ENCODE measurements around the gene GTSF1L. TPM values are rescaled to one million over a fixed set of nuclear protein-coding genes. Genes with fewer than 3 reads are reported as not detected.

Gene GTSF1L
- total and polyA plus RNA-seq, 9 of the 15 experiments (the other 6 are each of a cell fraction or from before 2014, with no cell fraction given): not detected

DNA sequence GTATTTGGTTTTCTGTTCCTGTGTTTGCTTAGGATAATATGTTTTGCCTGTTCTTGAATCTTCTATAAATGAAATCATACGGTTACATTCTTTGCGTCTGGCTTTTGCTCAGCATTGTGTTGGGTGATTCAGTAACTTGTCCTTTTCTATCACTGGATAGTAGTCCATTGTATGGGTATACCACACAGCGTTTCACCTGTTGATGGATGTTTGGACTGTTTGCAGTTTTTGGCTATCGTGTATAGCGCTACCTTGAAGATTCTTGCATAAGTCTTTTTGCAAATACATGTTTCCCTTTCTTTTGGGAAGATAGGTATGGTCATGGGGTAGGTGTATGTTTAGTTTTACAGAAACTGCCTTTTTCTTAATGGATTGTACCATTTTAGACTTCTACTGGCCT, 50.4 kb downstream of the GTSF1L start:
- peaks cover 6% of the 10 kb centered on the region for H3K9me1 ChIP-seq (ENCODE audit: control insufficient read depth, insufficient read depth, low read length)
- no TSS peak for BruUV-seq (replicated peaks)
- in situ Hi-C loops (cut with MboI): no loop called here
- no peaks in the 10 kb centered on the region for H3K9me3 ChIP-seq (replicated peaks; ENCODE audit: control insufficient read depth, insufficient read depth, low read depth, low read length)
- CTCF ChIA-PET (ENCODE audit: low intra/inter-chr PET ratio): no interaction called here
- H3K9ac ChIP-seq (ENCODE audit: insufficient read depth in 1 of 2, low read depth in 2 of 2, low read length in 2 of 2): no peak overlapping the region
- H2AFZ ChIP-seq (ENCODE audit: low read depth, low read length): no peak overlapping the region
- peaks cover 67% of the 10 kb centered on the region; the same call in 2 of the 3 replicates for H3K36me3 ChIP-seq (ENCODE audit: control insufficient read depth, insufficient read depth, low read length)
- WGBS (ENCODE audit: insufficient coverage, low coverage, missing lambda C conversion rate): 84% methylated on average over 5 of the region's 5 CpGs
- no peak overlapping the region for H3K27ac ChIP-seq (ENCODE audit: extremely low read depth, low read depth, low read length)
- H3K4me1 ChIP-seq (replicated peaks in 1 of 2; ENCODE audit: control insufficient read depth in 2 of 2, insufficient read depth in 2 of 2, low read length in 2 of 2): peaks cover 9 to 14% of the 10 kb centered on the region in 2 experiments; a peak in 4 of 5 replicates
- peaks cover 16% of the 10 kb centered on the region for H4K20me1 ChIP-seq (replicated peaks; ENCODE audit: control insufficient read depth, insufficient read depth, low read length)
- FAIRE-seq: no peak
- no peak overlapping the region for H3K4me3 ChIP-seq
- no peak for TF ChIP-seq PRPF4 (IDR thresholded peaks at IDR 0.05; ENCODE audit: insufficient read depth, low read depth, low read length, poor library complexity, severe bottlenecking)
- TF ChIP-seq RUNX1 (IDR thresholded peaks at IDR 0.05; ENCODE audit: low read depth): no peak
- no peak for TF ChIP-seq SRSF1 (IDR thresholded peaks at IDR 0.05; ENCODE audit: low read depth, low read length)
- TF ChIP-seq ZNF766 (CRISPR knock-in tag; conservative IDR thresholded peaks at IDR 0.05): no peak
- TF ChIP-seq ZNF324 (CRISPR knock-in tag; IDR thresholded peaks at IDR 0.05): no peak
- no peak for TF ChIP-seq HNRNPUL1 (IDR thresholded peaks at IDR 0.05; ENCODE audit: low read length)
- TF ChIP-seq, protein P1, sequence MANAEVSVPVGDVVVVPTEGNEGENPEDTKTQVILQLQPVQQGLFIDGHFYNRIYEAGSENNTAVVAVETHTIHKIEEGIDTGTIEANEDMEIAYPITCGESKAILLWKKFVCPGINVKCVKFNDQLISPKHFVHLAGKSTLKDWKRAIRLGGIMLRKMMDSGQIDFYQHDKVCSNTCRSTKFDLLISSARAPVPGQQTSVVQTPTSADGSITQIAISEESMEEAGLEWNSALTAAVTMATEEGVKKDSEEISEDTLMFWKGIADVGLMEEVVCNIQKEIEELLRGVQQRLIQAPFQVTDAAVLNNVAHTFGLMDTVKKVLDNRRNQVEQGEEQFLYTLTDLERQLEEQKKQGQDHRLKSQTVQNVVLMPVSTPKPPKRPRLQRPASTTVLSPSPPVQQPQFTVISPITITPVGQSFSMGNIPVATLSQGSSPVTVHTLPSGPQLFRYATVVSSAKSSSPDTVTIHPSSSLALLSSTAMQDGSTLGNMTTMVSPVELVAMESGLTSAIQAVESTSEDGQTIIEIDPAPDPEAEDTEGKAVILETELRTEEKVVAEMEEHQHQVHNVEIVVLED (CRISPR knock-in tag; IDR thresholded peaks at IDR 0.05): no peak
- TF ChIP-seq MXI1 (IDR thresholded peaks at IDR 0.05; ENCODE audit: low read depth, low read length): no peak
- no peak for TF ChIP-seq ZNF778 (CRISPR knock-in tag; IDR thresholded peaks at IDR 0.05)
- intact Hi-C loops (cut with micrococcal nuclease): loop anchor here (2.0 kb wide), 1 partner anchor 14 kb away; no protein-coding TSS in a partner anchor
- no peak overlapping the region for H3K4me2 ChIP-seq (ENCODE audit: insufficient read depth, low read length)
- peaks cover 29% of the 10 kb centered on the region for H3K79me2 ChIP-seq (ENCODE audit: control insufficient read depth, insufficient read depth, low read length)
- H3K27me3 ChIP-seq (ENCODE audit: control insufficient read depth in 2 of 2, insufficient read depth in 2 of 2, low read length in 2 of 2): no peaks in the 10 kb centered on the region
- POLR2A ChIA-PET: interaction anchor here (1.0 to 2.0 kb wide), 5 partner anchors 9 to 161 kb away, joined by 4 to 9 read pairs (median 4); partner anchors contain the start of gene MYBL2
- DNase-seq (ENCODE audit: extremely low read depth in 1 of 4, low spot score in 3 of 4): no peak
- no peak for ATAC-seq

Other genes with a start within 250 kb of the GTSF1L start
- gene L3MBTL1, start 219.3 kb downstream of the GTSF1L start, total RNA-seq (2014; rRNA removed): 5.5 and 6.2 TPM in 2 replicates
- gene L3MBTL1, start 219.3 kb downstream of the GTSF1L start, total RNA-seq (2014; rRNA removed; fragmentation: Illumina TruSeq; extraction: Trizol): 3.4 and 4.1 TPM in 2 replicates
- gene L3MBTL1, start 219.3 kb downstream of the GTSF1L start, total RNA-seq (2015; rRNA removed; fragmentation: Illumina TruSeq; extraction: Trizol): 3.2 and 3.4 TPM in 2 replicates
- gene L3MBTL1, start 219.3 kb downstream of the GTSF1L start, total RNA-seq (2021): 6.1 and 9.4 TPM in 2 replicates
- 10.0 and 18.3 TPM in 2 replicates for gene L3MBTL1, start 219.3 kb downstream of the GTSF1L start, polyA plus RNA-seq (2011; rRNA removed)
- 4.1 and 4.4 TPM in 2 replicates for gene L3MBTL1, start 219.3 kb downstream of the GTSF1L start, polyA plus RNA-seq (2014; fragmentation: Illumina TruSeq; extraction: Trizol)
- gene L3MBTL1, start 219.3 kb downstream of the GTSF1L start, polyA plus RNA-seq (2014; fragmentation: Nextera tagmentation; extraction: Ambion mirVana): 1 to 10 TPM in 1 of 2 experiments, under 1 TPM in 1; 0.77 to 1.1 TPM
- gene L3MBTL1, start 219.3 kb downstream of the GTSF1L start, polyA plus RNA-seq (2014; rRNA removed): 7.7 and 7.9 TPM in 2 replicates
- 0.14 and 0.16 TPM in 2 replicates for gene SGK2, start 168.0 kb downstream of the GTSF1L start, total RNA-seq (2014; rRNA removed)
- gene SGK2, start 168.0 kb downstream of the GTSF1L start, total RNA-seq (2014; rRNA removed; fragmentation: Illumina TruSeq; extraction: Trizol): 0.07 and 0.13 TPM in 2 replicates
- gene SGK2, start 168.0 kb downstream of the GTSF1L start, total RNA-seq (2015; rRNA removed; fragmentation: Illumina TruSeq; extraction: Trizol): 0.11 and 0.15 TPM in 2 replicates
- 0.20 and 0.31 TPM in 2 replicates for gene SGK2, start 168.0 kb downstream of the GTSF1L start, total RNA-seq (2021)
- 0.24 and 0.88 TPM in 2 replicates for gene SGK2, start 168.0 kb downstream of the GTSF1L start, polyA plus RNA-seq (2011; rRNA removed)
- gene SGK2, start 168.0 kb downstream of the GTSF1L start, polyA plus RNA-seq (2014; fragmentation: Illumina TruSeq; extraction: Trizol): 0.15 TPM in 1 of 2 replicates, not detected in the other
- gene SGK2, start 168.0 kb downstream of the GTSF1L start, polyA plus RNA-seq (2014; fragmentation: Nextera tagmentation; extraction: Ambion mirVana): not detected
- gene SGK2, start 168.0 kb downstream of the GTSF1L start, polyA plus RNA-seq (2014; rRNA removed): 0.21 and 0.57 TPM in 2 replicates
- gene IFT52, start 136.1 kb downstream of the GTSF1L start, total RNA-seq (2014; rRNA removed): 10.9 and 11.0 TPM in 2 replicates
- gene IFT52, start 136.1 kb downstream of the GTSF1L start, total RNA-seq (2014; rRNA removed; fragmentation: Illumina TruSeq; extraction: Trizol): 22.0 and 22.2 TPM in 2 replicates
- 17.0 and 20.4 TPM in 2 replicates for gene IFT52, start 136.1 kb downstream of the GTSF1L start, total RNA-seq (2015; rRNA removed; fragmentation: Illumina TruSeq; extraction: Trizol)
- gene IFT52, start 136.1 kb downstream of the GTSF1L start, total RNA-seq (2021): 15.3 and 17.6 TPM in 2 replicates
- gene IFT52, start 136.1 kb downstream of the GTSF1L start, polyA plus RNA-seq (2011; rRNA removed): 24.9 and 26.8 TPM in 2 replicates
- 20.3 and 20.6 TPM in 2 replicates for gene IFT52, start 136.1 kb downstream of the GTSF1L start, polyA plus RNA-seq (2014; fragmentation: Illumina TruSeq; extraction: Trizol)
- gene IFT52, start 136.1 kb downstream of the GTSF1L start, polyA plus RNA-seq (2014; fragmentation: Nextera tagmentation; extraction: Ambion mirVana): 10 to 100 TPM; 24.4 to 31.4 TPM
- 16.1 and 16.5 TPM in 2 replicates for gene IFT52, start 136.1 kb downstream of the GTSF1L start, polyA plus RNA-seq (2014; rRNA removed)
- gene MYBL2, start 59.9 kb downstream of the GTSF1L start, total RNA-seq (2014; rRNA removed): 111 and 154 TPM in 2 replicates
- 26.2 and 31.1 TPM in 2 replicates for gene MYBL2, start 59.9 kb downstream of the GTSF1L start, total RNA-seq (2014; rRNA removed; fragmentation: Illumina TruSeq; extraction: Trizol)
- 52.5 and 53.6 TPM in 2 replicates for gene MYBL2, start 59.9 kb downstream of the GTSF1L start, total RNA-seq (2015; rRNA removed; fragmentation: Illumina TruSeq; extraction: Trizol)
- 161 and 169 TPM in 2 replicates for gene MYBL2, start 59.9 kb downstream of the GTSF1L start, total RNA-seq (2021)
- 27.6 and 33.8 TPM in 2 replicates for gene MYBL2, start 59.9 kb downstream of the GTSF1L start, polyA plus RNA-seq (2011; rRNA removed)
- gene MYBL2, start 59.9 kb downstream of the GTSF1L start, polyA plus RNA-seq (2014; fragmentation: Illumina TruSeq; extraction: Trizol): 141 and 149 TPM in 2 replicates
- 1 to 10 TPM; 4.4 to 6.3 TPM for gene MYBL2, start 59.9 kb downstream of the GTSF1L start, polyA plus RNA-seq (2014; fragmentation: Nextera tagmentation; extraction: Ambion mirVana)
- gene MYBL2, start 59.9 kb downstream of the GTSF1L start, polyA plus RNA-seq (2014; rRNA removed): 62.1 and 80.2 TPM in 2 replicates
- not detected in 2 replicates for gene TOX2, start 187.8 kb upstream of the GTSF1L start, total RNA-seq (2014; rRNA removed)
- gene TOX2, start 187.8 kb upstream of the GTSF1L start, total RNA-seq (2014; rRNA removed; fragmentation: Illumina TruSeq; extraction: Trizol): not detected in 2 replicates
- not detected in 2 replicates for gene TOX2, start 187.8 kb upstream of the GTSF1L start, total RNA-seq (2015; rRNA removed; fragmentation: Illumina TruSeq; extraction: Trizol)
- not detected in 2 replicates for gene TOX2, start 187.8 kb upstream of the GTSF1L start, total RNA-seq (2021)
- gene TOX2, start 187.8 kb upstream of the GTSF1L start, polyA plus RNA-seq (2011; rRNA removed): not detected in 2 replicates
- gene TOX2, start 187.8 kb upstream of the GTSF1L start, polyA plus RNA-seq (2014; fragmentation: Illumina TruSeq; extraction: Trizol): not detected in 2 replicates
- gene TOX2, start 187.8 kb upstream of the GTSF1L start, polyA plus RNA-seq (2014; fragmentation: Nextera tagmentation; extraction: Ambion mirVana): not detected
- not detected in 2 replicates for gene TOX2, start 187.8 kb upstream of the GTSF1L start, polyA plus RNA-seq (2014; rRNA removed)